ENCODE results near the gene BCKDHB. TPM values are rescaled to one million over a fixed set of nuclear protein-coding genes. Genes with fewer than 3 reads are reported as not detected.

BCKDHB gene
- total and polyA plus RNA-seq, 10 donors: 6.3 to 16.4 (median 11.0) TPM

GRCh38 chr6:80277501-80277900 is 171.0 kb downstream of the BCKDHB start:
- Histone ChIP-seq H3K27ac (no peak overlapping the region), H3K27me3 (replicated peaks in 1 of 7) (no peaks in the 10 kb centered on the region), H3K4me1 (no peaks in the 10 kb centered on the region), H3K4me3 (no peak overlapping the region), H3K36me3 (no peaks in the 10 kb centered on the region), H3K9me3 (no peaks in the 10 kb centered on the region)
- intact Hi-C loops (cut with DNase I; ENCODE audit: low total_unique reads): no loop called here
- TF ChIP-seq CTCF (IDR thresholded peaks at IDR 0.05 in 8 of 11, conservative IDR thresholded peaks at IDR 0.05 in 3 of 11): no peak
- TF ChIP-seq POLR2AphosphoS5 (IDR thresholded peaks at IDR 0.05): no peak
- no peak for TF ChIP-seq POLR2A (IDR thresholded peaks at IDR 0.05)
- WGBS, 5 donors: 93 to 97% (median 97%) methylated on average over 1 of the region's 1 CpG
- no peak for DNase-seq

GRCh38 chr6:80280262-80281010 is 174.0 kb downstream of the BCKDHB start:
- no peaks in the 10 kb centered on the region for H3K36me3 ChIP-seq
- H3K9me3 ChIP-seq: no peaks in the 10 kb centered on the region
- no peaks in the 10 kb centered on the region for H3K4me1 ChIP-seq
- WGBS, 5 donors: 59 to 91% (median 68%) methylated on average over 2 of the region's 2 CpGs
- DNase-seq: no peak
- intact Hi-C loops (cut with DNase I; ENCODE audit: low total_unique reads): no loop called here
- TF ChIP-seq POLR2A (IDR thresholded peaks at IDR 0.05) (no peak), POLR2AphosphoS5 (IDR thresholded peaks at IDR 0.05) (no peak), CTCF (IDR thresholded peaks at IDR 0.05 in 8 of 11, conservative IDR thresholded peaks at IDR 0.05 in 3 of 11) (no peak)
- no peak overlapping the region for H3K27ac ChIP-seq
- no peak overlapping the region for H3K4me3 ChIP-seq
- H3K27me3 ChIP-seq (replicated peaks in 1 of 7): no peaks in the 10 kb centered on the region

- intact Hi-C loops (cut with DNase I; ENCODE audit: low total_unique reads): no loop called here
- no peak for DNase-seq
- Histone ChIP-seq H3K4me1 (no peaks in the 10 kb centered on the region), H3K9me3 (no peaks in the 10 kb centered on the region), H3K4me3 (no peak overlapping the region), H3K27me3 (replicated peaks in 1 of 7) (no peaks in the 10 kb centered on the region), H3K27ac (no peak overlapping the region), H3K36me3 (no peaks in the 10 kb centered on the region)
- 84 to 96% (median 90%) methylated on average over 2 of the region's 2 CpGs for WGBS, 5 donors
- TF ChIP-seq POLR2AphosphoS5 (IDR thresholded peaks at IDR 0.05) (no peak), CTCF (IDR thresholded peaks at IDR 0.05 in 8 of 11, conservative IDR thresholded peaks at IDR 0.05 in 3 of 11) (no peak), POLR2A (IDR thresholded peaks at IDR 0.05) (no peak)
Observed at GRCh38 chr6:80282913-80283554, 176.6 kb downstream of the BCKDHB start.

GRCh38 chr6:80287112-80287511 is 180.6 kb downstream of the BCKDHB start:
- intact Hi-C loops (cut with DNase I; ENCODE audit: low total_unique reads): no loop called here
- H3K27ac ChIP-seq: no peak overlapping the region
- no peaks in the 10 kb centered on the region for H3K36me3 ChIP-seq
- no peaks in the 10 kb centered on the region for H3K27me3 ChIP-seq (replicated peaks in 1 of 7)
- peaks cover 0 to 5% (median 0%) of the 10 kb centered on the region in 8 donors for H3K9me3 ChIP-seq
- no peak for DNase-seq
- H3K4me1 ChIP-seq: no peaks in the 10 kb centered on the region
- H3K4me3 ChIP-seq: no peak overlapping the region
- TF ChIP-seq POLR2AphosphoS5 (IDR thresholded peaks at IDR 0.05) (no peak), POLR2A (IDR thresholded peaks at IDR 0.05) (no peak), CTCF (IDR thresholded peaks at IDR 0.05 in 8 of 11, conservative IDR thresholded peaks at IDR 0.05 in 3 of 11) (no peak)
